ENCODE results near the gene OVCA2. TPM values are rescaled to one million over a fixed set of nuclear protein-coding genes. Genes with fewer than 3 reads are reported as not detected.

OVCA2 gene
- total and polyA plus RNA-seq, 2 experiments from 2014 or later, result 66.1 to 92.0 TPM

DNA sequence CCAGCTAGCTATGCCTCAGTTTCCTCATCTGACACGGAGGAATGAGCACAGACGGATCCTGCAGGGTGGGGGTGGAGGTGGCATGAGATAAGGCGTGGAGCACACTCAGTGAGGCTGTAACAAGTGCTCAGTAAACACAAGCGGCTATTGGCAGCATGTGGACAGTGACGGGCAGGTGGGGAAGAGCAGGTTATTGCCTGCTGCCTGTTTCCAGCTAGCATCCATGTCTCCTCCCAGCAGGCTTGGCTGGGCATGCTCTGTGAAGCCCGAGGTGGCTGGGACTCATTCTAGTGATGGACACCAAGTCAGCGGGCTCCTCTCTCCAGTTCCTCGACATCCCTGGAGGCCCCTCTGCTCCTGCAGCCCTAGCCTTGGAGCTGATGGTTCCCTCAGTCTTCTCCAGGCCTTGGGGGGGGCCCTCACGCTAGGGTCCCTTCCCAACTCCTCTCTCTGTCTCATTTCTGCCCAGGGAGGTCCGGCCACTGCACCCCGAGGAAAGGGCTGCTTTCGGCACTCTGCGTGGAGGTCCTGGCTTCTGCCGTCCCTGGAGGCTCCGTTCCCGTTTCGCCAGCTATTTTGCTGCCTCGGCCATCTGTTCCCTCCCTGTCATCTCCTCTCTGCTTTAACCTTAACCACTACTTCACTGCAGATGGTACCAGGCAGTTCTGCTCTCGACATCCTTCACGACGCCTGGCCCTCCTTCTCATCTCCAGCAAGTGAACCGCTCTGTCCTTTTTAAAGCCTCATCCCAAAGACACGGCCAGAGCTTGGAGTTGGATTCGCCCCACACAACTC is 22.9 kb upstream of the OVCA2 start:
- no peak for DNase-seq
- Histone ChIP-seq H3K9me3 (ENCODE audit: low read depth) (no peaks in the 10 kb centered on the region), H3K4me1 (ENCODE audit: insufficient read depth) (no peaks in the 10 kb centered on the region), H2AFZ (no peak overlapping the region), H3K4me2 (ENCODE audit: unreplicated experiment) (no peak overlapping the region), H3K9ac (no peak overlapping the region), H3K36me3 (ENCODE audit: low read depth) (no peaks in the 10 kb centered on the region), H3K27me3 (replicated peaks; ENCODE audit: insufficient read depth) (peaks cover 23% of the 10 kb centered on the region), H3K9me2 (ENCODE audit: insufficient read depth) (no peaks in the 10 kb centered on the region), H4K20me1 (ENCODE audit: insufficient read depth) (no peaks in the 10 kb centered on the region), H3K79me2 (ENCODE audit: insufficient read depth) (no peaks in the 10 kb centered on the region), H3K27ac (no peak overlapping the region), H3K4me3 (no peak overlapping the region), H3F3A (ENCODE audit: insufficient read depth) (no peaks in the 10 kb centered on the region)
- TF ChIP-seq EZH2phosphoT487 (IDR thresholded peaks at IDR 0.05; ENCODE audit: insufficient read depth, low read depth) (no peak), EZH2 (IDR thresholded peaks at IDR 0.05; ENCODE audit: insufficient read depth, poor library complexity, severe bottlenecking) (no peak)
- in situ Hi-C loops (cut with MboI), result no loop called here
- WGBS, 2 experiments (ENCODE audit: low coverage in 1 of 2, low lambda C conversion rate in 2 of 2, missing lambda C conversion rate in 2 of 2), result 69 to 74% methylated on average over 24 of the region's 24 CpGs

DNA sequence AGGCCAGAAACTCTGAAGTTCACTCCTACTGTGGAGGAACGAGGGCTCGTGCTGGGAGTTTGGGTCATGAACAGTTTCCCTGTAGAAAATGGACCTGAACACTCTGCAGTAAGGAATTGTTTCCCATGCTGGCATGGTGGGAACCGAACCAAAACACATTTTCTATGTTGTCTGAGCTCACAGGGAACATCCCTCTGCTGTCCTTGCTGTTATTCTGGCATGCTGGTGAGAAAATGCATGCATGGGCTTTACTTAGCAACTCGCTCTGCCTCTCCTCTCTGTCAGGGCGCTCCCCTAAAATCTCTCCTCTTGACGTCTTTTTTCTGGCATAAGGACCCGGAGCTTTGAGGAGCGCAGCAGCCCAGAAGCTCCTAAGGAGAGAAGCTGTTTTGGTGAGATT is 22.1 kb upstream of the OVCA2 start:
- H2AFZ ChIP-seq, result no peak overlapping the region

GRCh38 chr17:2020721-2021120 is 21.1 kb upstream of the OVCA2 start:
- Histone ChIP-seq H3K4me2 (ENCODE audit: unreplicated experiment) (no peak overlapping the region), H3K36me3 (ENCODE audit: low read depth) (no peaks in the 10 kb centered on the region), H2AFZ (no peak overlapping the region), H3K27me3 (replicated peaks; ENCODE audit: insufficient read depth) (peaks cover 23% of the 10 kb centered on the region), H3K9ac (no peak overlapping the region), H3K4me3 (no peak overlapping the region), H3K27ac (no peak overlapping the region), H3K9me2 (ENCODE audit: insufficient read depth) (no peaks in the 10 kb centered on the region), H3K9me3 (ENCODE audit: low read depth) (no peaks in the 10 kb centered on the region), H3K4me1 (ENCODE audit: insufficient read depth) (no peaks in the 10 kb centered on the region; the same call in 1 of the 2 replicates), H3F3A (ENCODE audit: insufficient read depth) (no peaks in the 10 kb centered on the region), H4K20me1 (ENCODE audit: insufficient read depth) (no peaks in the 10 kb centered on the region), H3K79me2 (ENCODE audit: insufficient read depth) (no peaks in the 10 kb centered on the region)
- in situ Hi-C loops (cut with MboI), result no loop called here
- DNase-seq, result no peak
- TF ChIP-seq EZH2phosphoT487 (IDR thresholded peaks at IDR 0.05; ENCODE audit: insufficient read depth, low read depth), result no peak
- no peak for TF ChIP-seq EZH2 (IDR thresholded peaks at IDR 0.05; ENCODE audit: insufficient read depth, poor library complexity, severe bottlenecking)
- 77 to 79% methylated on average over 8 of the region's 8 CpGs for WGBS, 2 experiments (ENCODE audit: low coverage in 1 of 2, low lambda C conversion rate in 2 of 2, missing lambda C conversion rate in 2 of 2)

More for the DNA sequence above, 22.1 kb upstream of the OVCA2 start:
- H3K9me2 ChIP-seq (ENCODE audit: insufficient read depth), result no peaks in the 10 kb centered on the region
- H3F3A ChIP-seq (ENCODE audit: insufficient read depth), result no peaks in the 10 kb centered on the region
- no peak for DNase-seq
- no peak overlapping the region for H3K9ac ChIP-seq
- no peaks in the 10 kb centered on the region for H3K4me1 ChIP-seq (ENCODE audit: insufficient read depth)
- H3K9me3 ChIP-seq (ENCODE audit: low read depth), result no peaks in the 10 kb centered on the region
- no peaks in the 10 kb centered on the region for H3K79me2 ChIP-seq (ENCODE audit: insufficient read depth)
- peaks cover 23% of the 10 kb centered on the region for H3K27me3 ChIP-seq (replicated peaks; ENCODE audit: insufficient read depth)
- in situ Hi-C loops (cut with MboI), result no loop called here
- no peak for TF ChIP-seq EZH2phosphoT487 (IDR thresholded peaks at IDR 0.05; ENCODE audit: insufficient read depth, low read depth)
- no peak for TF ChIP-seq EZH2 (IDR thresholded peaks at IDR 0.05; ENCODE audit: insufficient read depth, poor library complexity, severe bottlenecking)
- no peak overlapping the region for H3K4me3 ChIP-seq
- H4K20me1 ChIP-seq (ENCODE audit: insufficient read depth), result no peaks in the 10 kb centered on the region
- no peak overlapping the region for H3K4me2 ChIP-seq (ENCODE audit: unreplicated experiment)
- WGBS, 2 experiments (ENCODE audit: low coverage in 1 of 2, low lambda C conversion rate in 2 of 2, missing lambda C conversion rate in 2 of 2), result 74 to 83% methylated on average over 8 of the region's 8 CpGs
- no peaks in the 10 kb centered on the region for H3K36me3 ChIP-seq (ENCODE audit: low read depth)
- H3K27ac ChIP-seq, result no peak overlapping the region

GRCh38 chr17:2022647-2023240 is 19.1 kb upstream of the OVCA2 start:
- DNase-seq, result no peak
- WGBS, 2 experiments (ENCODE audit: low coverage in 1 of 2, low lambda C conversion rate in 2 of 2, missing lambda C conversion rate in 2 of 2), result 93 to 94% methylated on average over 15 of the region's 15 CpGs
- H3F3A ChIP-seq (ENCODE audit: insufficient read depth), result no peaks in the 10 kb centered on the region
- H4K20me1 ChIP-seq (ENCODE audit: insufficient read depth), result no peaks in the 10 kb centered on the region
- in situ Hi-C loops (cut with MboI), result no loop called here
- no peak for TF ChIP-seq EZH2 (IDR thresholded peaks at IDR 0.05; ENCODE audit: insufficient read depth, poor library complexity, severe bottlenecking)
- TF ChIP-seq EZH2phosphoT487 (IDR thresholded peaks at IDR 0.05; ENCODE audit: insufficient read depth, low read depth), result no peak
- no peak overlapping the region for H2AFZ ChIP-seq
- no peaks in the 10 kb centered on the region for H3K9me2 ChIP-seq (ENCODE audit: insufficient read depth)
- H3K4me3 ChIP-seq, result no peak overlapping the region
- peaks cover 23% of the 10 kb centered on the region for H3K27me3 ChIP-seq (replicated peaks; ENCODE audit: insufficient read depth)
- H3K4me2 ChIP-seq (ENCODE audit: unreplicated experiment), result no peak overlapping the region
- H3K9ac ChIP-seq, result no peak overlapping the region
- no peak overlapping the region for H3K27ac ChIP-seq
- H3K79me2 ChIP-seq (ENCODE audit: insufficient read depth), result no peaks in the 10 kb centered on the region
- H3K4me1 ChIP-seq (ENCODE audit: insufficient read depth), result no peaks in the 10 kb centered on the region; the same call in 1 of the 2 replicates
- H3K9me3 ChIP-seq (ENCODE audit: low read depth), result no peaks in the 10 kb centered on the region
- H3K36me3 ChIP-seq (ENCODE audit: low read depth), result no peaks in the 10 kb centered on the region

All from GM23248 (cell line).